SK-N-DZ (cell line): ENCODE results near the gene CAPN7.

Experiments
- DNase-seq: peaks from one replicate; pipeline ENCODE4 v3.0.0-alpha.2; 2015; ENCODE audit warnings: low spot score

Gene CAPN7

GRCh38 chr3:15273227-15273626, 67.2 kb downstream of the CAPN7 start:
- no peak for DNase-seq

GRCh38 chr3:15276028-15276724, 70.1 kb downstream of the CAPN7 start:
- DNase-seq = no peak

- no peak for DNase-seq
Observed at GRCh38 chr3:15277861-15278500, 71.9 kb downstream of the CAPN7 start.

GRCh38 chr3:15279205-15279604, 73.2 kb downstream of the CAPN7 start:
- no peak for DNase-seq

GRCh38 chr3:15279671-15280402, 73.8 kb downstream of the CAPN7 start:
- no peak for DNase-seq

GRCh38 chr3:15280853-15281532, 74.9 kb downstream of the CAPN7 start:
- no peak for DNase-seq

GRCh38 chr3:15281817-15282216, 75.8 kb downstream of the CAPN7 start:
- DNase-seq = no peak

GRCh38 chr3:15283702-15284101, 77.7 kb downstream of the CAPN7 start:
- no peak for DNase-seq

GRCh38 chr3:15284121-15284889, 78.3 kb downstream of the CAPN7 start:
- DNase-seq = no peak

GRCh38 chr3:15286022-15286421, 80.0 kb downstream of the CAPN7 start:
- no peak for DNase-seq

GRCh38 chr3:15287565-15288330, 81.7 kb downstream of the CAPN7 start:
- no peak for DNase-seq

GRCh38 chr3:15288331-15289035, 82.4 kb downstream of the CAPN7 start:
- no peak for DNase-seq

- DNase-seq = no peak
Observed at GRCh38 chr3:15289661-15290060, 83.6 kb downstream of the CAPN7 start.

- DNase-seq = no peak
Observed at GRCh38 chr3:15290736-15291135, 84.7 kb downstream of the CAPN7 start.

GRCh38 chr3:15291589-15292541, 85.8 kb downstream of the CAPN7 start:
- DNase-seq = no peak

- no peak for DNase-seq
Observed at GRCh38 chr3:15292765-15293522, 86.9 kb downstream of the CAPN7 start.

GRCh38 chr3:15294929-15295328, 88.9 kb downstream of the CAPN7 start:
- no peak for DNase-seq

- no peak for DNase-seq
Observed at GRCh38 chr3:15295506-15295905, 89.5 kb downstream of the CAPN7 start.
